Trophoblast cell (in vitro differentiated cells and primary cell): ENCODE data around the gene SDHA.
"Not testable (repeated sequence)": the region's sequence is repeated elsewhere in the genome, so short reads cannot be mapped to it uniquely, and the experiment has no call there.

Experiments
- DNase-seq, 2 donors: peaks; one replicate each; pipeline ENCODE4 v3.0.0-alpha.2; 2016
- H2AFZ ChIP-seq: 2 replicates; pipeline ENCODE4 v1.6.1; 2013; ENCODE audit warnings: low read length, moderate library complexity, mild to moderate bottlenecking; ENCODE audit not compliant: insufficient read depth, poor library complexity
- H2AK5ac ChIP-seq: 2 replicates; pipeline ENCODE4 v1.6.1; 2013; ENCODE audit warnings: mild to moderate bottlenecking, low read length
- H2BK120ac ChIP-seq: 2 replicates; pipeline ENCODE4 v1.6.1; 2013; ENCODE audit warnings: low read length, mild to moderate bottlenecking, moderate library complexity; ENCODE audit not compliant: insufficient read depth, poor library complexity
- H2BK12ac ChIP-seq: 2 replicates; pipeline ENCODE4 v1.6.1; 2013; ENCODE audit warnings: mild to moderate bottlenecking, low read length, moderate library complexity
- H2BK5ac ChIP-seq: 2 replicates; pipeline ENCODE4 v1.6.1; 2013; ENCODE audit warnings: low read length, low read depth, moderate library complexity, mild to moderate bottlenecking; ENCODE audit not compliant: poor library complexity
- H3K14ac ChIP-seq: 2 replicates; pipeline ENCODE4 v1.6.1; 2013; ENCODE audit warnings: mild to moderate bottlenecking, low read length
- H3K18ac ChIP-seq: 2 replicates; pipeline ENCODE4 v1.6.1; 2013; ENCODE audit warnings: mild to moderate bottlenecking, low read length
- H3K23ac ChIP-seq: 2 replicates; pipeline ENCODE4 v1.6.1; 2013; ENCODE audit warnings: low read length
- H3K27ac ChIP-seq: 2 replicates; pipeline ENCODE4 v1.5.1; 2013; ENCODE audit warnings: low read depth, mild to moderate bottlenecking, inconsistent platforms, low read length, moderate library complexity
- H3K27me3 ChIP-seq: 2 replicates; pipeline ENCODE4 v1.6.1; 2013; ENCODE audit warnings: inconsistent platforms, mild to moderate bottlenecking, low read length, moderate library complexity; ENCODE audit not compliant: insufficient read depth
- H3K36me3 ChIP-seq, 2 experiments: 1 replicate in 1 of 2; 2 replicates in 1 of 2; pipeline ENCODE4 v1.6.1; 2013; ENCODE audit warnings: low read length in 2 of 2, mild to moderate bottlenecking in 2 of 2, moderate library complexity in 1 of 2; ENCODE audit not compliant: insufficient read depth in 2 of 2, control insufficient read depth in 1 of 2
- H3K4ac ChIP-seq: 2 replicates; pipeline ENCODE4 v1.6.1; 2013; ENCODE audit warnings: low read depth, mild to moderate bottlenecking, low read length, moderate library complexity
- H3K4me1 ChIP-seq, 2 experiments: 1 replicate in 1 of 2; 2 replicates in 1 of 2; pipeline ENCODE4 v1.6.1; 2013; ENCODE audit warnings: low read length in 2 of 2, mild to moderate bottlenecking in 2 of 2, moderate library complexity in 1 of 2; ENCODE audit not compliant: insufficient read depth in 2 of 2, control insufficient read depth in 1 of 2
- H3K4me2 ChIP-seq: 2 replicates; pipeline ENCODE4 v1.6.1; 2013; ENCODE audit warnings: inconsistent platforms, mild to moderate bottlenecking, low read length, moderate library complexity
- H3K4me3 ChIP-seq: 2 replicates; pipeline ENCODE4 v1.5.1; 2013; ENCODE audit warnings: mild to moderate bottlenecking, low read depth, low read length, inconsistent platforms
- H3K79me1 ChIP-seq: one replicate; pipeline ENCODE4 v1.6.1; 2013; ENCODE audit warnings: low read length
- H3K79me2 ChIP-seq: 2 replicates; pipeline ENCODE4 v1.6.1; 2013; ENCODE audit warnings: low read length, mild to moderate bottlenecking; ENCODE audit not compliant: control insufficient read depth, insufficient read depth, poor library complexity
- H3K9ac ChIP-seq: 2 replicates; pipeline ENCODE4 v1.6.1; 2013; ENCODE audit warnings: mild to moderate bottlenecking, low read length
- H3K9me3 ChIP-seq: 2 replicates; pipeline ENCODE4 v1.6.1; 2013; ENCODE audit warnings: low read depth, mild to moderate bottlenecking, control low read depth, inconsistent platforms, low read length; ENCODE audit not compliant: insufficient read depth
- H4K12ac ChIP-seq: 2 replicates; pipeline ENCODE4 v1.6.1; 2013; ENCODE audit warnings: low read depth, mild to moderate bottlenecking, low read length, moderate library complexity
- H4K8ac ChIP-seq: 2 replicates; pipeline ENCODE4 v1.6.1; 2013; ENCODE audit warnings: low read depth, mild to moderate bottlenecking, low read length, moderate library complexity
- H4K91ac ChIP-seq: one replicate; pipeline ENCODE4 v1.6.1; 2013; ENCODE audit warnings: low read depth, mild to moderate bottlenecking, low read length, moderate library complexity
- whole genome bisulfite sequencing: extraction: QIAGEN DNeasy Blood & Tissue Kit; methylation state at CpG from one replicate; pipeline ENCODE4 v1.1.7; 2013; ENCODE audit warnings: missing lambda C conversion rate; ENCODE audit not compliant: insufficient read length, insufficient coverage; ENCODE audit errors: extremely low coverage; 5-methylcytosine and 5-hydroxymethylcytosine counted together

The SDHA gene

DNA sequence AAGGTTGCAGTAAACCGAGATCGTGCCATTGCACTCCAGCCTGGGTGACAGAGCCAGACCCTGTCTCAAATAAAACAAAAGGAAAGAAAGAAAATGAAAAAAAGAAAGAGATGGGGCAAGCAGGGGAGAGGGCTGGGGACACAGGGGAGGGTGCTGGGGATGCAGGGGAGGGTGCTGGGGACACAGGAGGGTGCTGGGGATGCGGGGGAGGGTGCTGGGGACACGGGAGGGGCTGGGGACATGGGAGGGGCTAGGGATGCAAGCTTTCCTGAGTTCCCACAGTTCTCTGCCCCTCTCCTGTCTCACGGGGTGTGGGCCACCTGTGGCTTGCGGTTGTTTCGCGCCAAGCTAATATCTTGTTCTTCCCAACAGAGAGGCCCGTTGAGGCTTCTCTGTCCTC is 60.5 kb downstream of the SDHA start:
- Histone ChIP-seq H3K23ac (no peak overlapping the region), H4K8ac (no peak overlapping the region), H3K79me2 (peaks cover 2% of the 10 kb centered on the region), H3K4me3 (no peak overlapping the region), H4K91ac (no peak overlapping the region), H3K27me3 (no peaks in the 10 kb centered on the region), H3K4me1 (no peaks in the 10 kb centered on the region), H3K9me3 (peaks cover 6% of the 10 kb centered on the region), H2BK5ac (no peak overlapping the region), H2AK5ac (no peak overlapping the region), H3K4me2 (no peak overlapping the region), H3K27ac (no peak overlapping the region), H3K14ac (no peak overlapping the region), H2BK12ac (no peak overlapping the region), H3K79me1 (no peaks in the 10 kb centered on the region), H3K9ac (no peak overlapping the region), H3K18ac (no peak overlapping the region), H4K12ac (no peak overlapping the region), H3K4ac (peak overlapping the region; percentile 14), H3K36me3 (peaks cover 22 to 32% of the 10 kb centered on the region in 2 experiments), H2BK120ac (no peak overlapping the region), H2AFZ (no peak overlapping the region)
- WGBS, result no CpG with 5 or more reads among the region's 9 CpGs
- no peak for DNase-seq

DNA sequence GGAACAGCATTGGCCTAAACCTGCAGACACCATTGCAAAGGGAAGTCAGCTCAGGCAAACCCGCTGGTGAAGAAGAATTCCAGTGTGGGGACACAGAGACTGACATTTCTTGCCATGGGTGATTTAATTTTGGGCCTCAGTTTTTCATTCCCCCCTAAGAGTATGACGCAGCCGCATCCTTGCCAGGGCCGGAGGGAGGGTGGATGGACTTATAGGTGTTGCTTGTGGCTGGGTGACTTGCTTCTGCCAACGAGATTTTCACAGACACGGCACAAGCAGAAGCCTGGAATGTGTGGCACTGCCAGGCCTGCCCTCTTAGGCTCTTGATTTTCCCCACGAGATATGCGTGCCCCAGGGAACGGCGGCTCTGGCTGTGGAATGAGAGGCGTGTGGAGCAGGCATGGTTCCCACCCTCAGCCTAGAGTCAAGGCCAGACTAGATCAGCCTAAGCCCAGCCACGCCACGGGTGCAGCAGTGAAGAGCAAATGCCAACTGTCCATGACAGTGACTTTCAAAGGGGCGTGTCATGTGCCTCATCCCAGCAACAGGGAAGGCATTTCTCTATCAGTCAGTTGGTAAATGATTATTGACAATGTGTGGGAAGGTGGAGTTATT is 61.0 kb downstream of the SDHA start:
- Histone ChIP-seq H3K36me3 (peaks cover 22 to 36% of the 10 kb centered on the region in 2 experiments), H3K4ac (peak overlapping the region; percentile 14)
- not testable (repeated sequence) for H3K9me3 ChIP-seq, H4K12ac ChIP-seq, H3K4me2 ChIP-seq, H2BK120ac ChIP-seq, DNase-seq, H3K23ac ChIP-seq, H3K27ac ChIP-seq, H3K9ac ChIP-seq, H3K79me2 ChIP-seq, H3K4me3 ChIP-seq, H3K27me3 ChIP-seq, H3K18ac ChIP-seq, H3K14ac ChIP-seq, H3K4me1 ChIP-seq, H4K8ac ChIP-seq, H2BK12ac ChIP-seq, H2AK5ac ChIP-seq, H2BK5ac ChIP-seq, H3K79me1 ChIP-seq, H2AFZ ChIP-seq, H4K91ac ChIP-seq
- no CpG with 5 or more reads among the region's 14 CpGs for WGBS

DNA sequence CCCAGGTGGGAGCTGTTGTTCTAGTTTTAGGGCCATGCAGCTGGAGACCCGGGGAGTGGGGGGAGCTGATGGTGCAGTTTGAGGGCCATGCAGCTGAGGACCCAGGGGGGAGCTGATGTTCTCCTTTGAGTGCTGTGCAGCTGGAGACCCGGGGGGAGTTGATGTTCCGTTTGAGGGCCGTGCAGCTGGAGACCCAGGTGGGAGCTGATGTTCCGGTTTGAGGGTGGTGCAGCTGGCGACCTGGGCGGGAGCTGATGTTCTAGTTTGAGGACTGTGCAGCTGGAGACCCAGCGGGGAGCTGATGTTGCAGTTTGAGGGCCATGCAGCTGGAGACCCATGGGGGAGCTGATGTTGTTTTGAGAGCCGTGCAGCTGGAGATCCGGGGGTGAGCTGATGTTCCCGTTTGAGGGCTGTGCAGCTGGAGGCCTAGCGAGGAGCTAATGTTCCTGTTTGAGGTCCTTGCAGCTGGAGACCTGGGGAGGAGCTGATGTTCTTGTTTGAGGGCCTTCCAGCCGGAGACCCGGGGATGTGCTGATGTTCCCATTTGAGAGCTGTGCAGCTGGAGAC is 68.0 kb downstream of the SDHA start:
- Histone ChIP-seq H3K27me3 (no peaks in the 10 kb centered on the region), H3K4me1 (no peaks in the 10 kb centered on the region), H3K79me1 (no peaks in the 10 kb centered on the region), H3K36me3 (peaks cover 41 to 44% of the 10 kb centered on the region in 2 experiments), H3K23ac (no peak overlapping the region), H2BK120ac (no peak overlapping the region), H4K91ac (no peak overlapping the region), H3K14ac (no peak overlapping the region), H2BK12ac (no peak overlapping the region), H4K8ac (no peak overlapping the region), H3K79me2 (no peaks in the 10 kb centered on the region), H2AFZ (no peak overlapping the region), H3K27ac (no peak overlapping the region), H3K4me2 (no peak overlapping the region), H2AK5ac (no peak overlapping the region), H3K4me3 (no peak overlapping the region), H3K9me3 (peaks cover 3% of the 10 kb centered on the region), H4K12ac (no peak overlapping the region), H3K4ac (no peak overlapping the region), H3K9ac (no peak overlapping the region), H2BK5ac (no peak overlapping the region), H3K18ac (no peak overlapping the region)
- WGBS, result no CpG with 5 or more reads among the region's 14 CpGs
- DNase-seq, result no peak

DNA sequence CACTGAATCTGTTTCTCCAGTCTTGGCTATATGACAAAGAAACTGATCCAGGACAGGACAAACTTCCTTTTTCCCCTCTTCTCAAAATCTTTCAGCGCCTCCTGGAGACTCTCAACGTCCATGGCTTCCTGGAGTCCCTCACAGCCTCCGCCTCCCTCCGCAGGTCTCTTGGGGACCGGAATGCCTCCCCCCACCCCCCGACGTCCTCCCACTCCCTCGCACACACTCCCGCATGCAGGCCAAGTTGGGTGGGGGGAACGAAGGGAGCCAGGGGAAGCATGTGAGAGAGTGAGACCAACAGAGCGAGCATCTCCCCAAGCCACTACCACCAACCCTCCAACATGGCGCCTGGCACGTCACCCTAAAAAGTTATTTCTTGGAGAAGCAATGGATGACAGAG is 72.1 kb downstream of the SDHA start:
- not testable (repeated sequence) for H3K79me1 ChIP-seq, H3K18ac ChIP-seq, H4K91ac ChIP-seq, H2BK120ac ChIP-seq, H2AK5ac ChIP-seq, H2BK12ac ChIP-seq, H3K9ac ChIP-seq, H4K8ac ChIP-seq, H3K27ac ChIP-seq, H3K9me3 ChIP-seq, H3K4me1 ChIP-seq, H3K79me2 ChIP-seq, H3K23ac ChIP-seq, H4K12ac ChIP-seq, DNase-seq, H3K14ac ChIP-seq, H3K4ac ChIP-seq, H2AFZ ChIP-seq, H3K27me3 ChIP-seq, H3K4me2 ChIP-seq, H3K4me3 ChIP-seq, H2BK5ac ChIP-seq
- H3K36me3 ChIP-seq, result peaks cover 28 to 34% of the 10 kb centered on the region in 2 experiments
- WGBS, result no CpG with 5 or more reads among the region's 13 CpGs
